Osteoblast (primary cell): ENCODE results near the gene PARD3B. TPM values are rescaled to one million over a fixed set of nuclear protein-coding genes. Genes with fewer than 3 reads are reported as not detected.

ENCODE experiments used
- DNase-seq: peaks from one replicate; pipeline ENCODE4 v3.0.0; 2011; ENCODE audit warnings: low spot score, mixed read lengths; ENCODE audit not compliant: insufficient read length; ENCODE audit errors: missing footprints
- H2AFZ ChIP-seq: 2 replicates; pipeline ENCODE4 v1.6.0; 2011; ENCODE audit warnings: mild to moderate bottlenecking, low read length
- H3K27ac ChIP-seq: 2 replicates; pipeline ENCODE4 v1.5.1; 2011; ENCODE audit warnings: mild to moderate bottlenecking, low read depth, low read length, moderate library complexity
- H3K27me3 ChIP-seq: 2 replicates; pipeline ENCODE4 v1.6.0; 2012; ENCODE audit warnings: mild to moderate bottlenecking, control low read depth, inconsistent platforms, low read length, moderate library complexity; ENCODE audit not compliant: insufficient read depth
- H3K36me3 ChIP-seq: 2 replicates; pipeline ENCODE4 v1.5.1; 2011; ENCODE audit warnings: mild to moderate bottlenecking, low read length, control low read depth, moderate library complexity; ENCODE audit not compliant: insufficient read depth
- H3K4me1 ChIP-seq: 2 replicates; pipeline ENCODE4 v1.5.1; 2011; ENCODE audit warnings: mild to moderate bottlenecking, low read length, control low read depth, moderate library complexity; ENCODE audit not compliant: insufficient read depth
- H3K4me2 ChIP-seq: 2 replicates; pipeline ENCODE4 v1.6.0; 2011; ENCODE audit warnings: mild to moderate bottlenecking, low read length; ENCODE audit not compliant: insufficient read depth
- H3K4me3 ChIP-seq: fragments of 200-600 bp; sonication (generic); 3 replicates; pipeline ENCODE4 v1.5.1; 2012; ENCODE audit warnings: mild to moderate bottlenecking, low read length, inconsistent platforms; ENCODE audit not compliant: insufficient read depth
- H3K79me2 ChIP-seq: 2 replicates; pipeline ENCODE4 v1.6.0; 2012; ENCODE audit warnings: mild to moderate bottlenecking, low read length, control low read depth, inconsistent platforms; ENCODE audit not compliant: insufficient read depth
- H3K9me3 ChIP-seq: 2 replicates; pipeline ENCODE4 v1.5.1; 2011; ENCODE audit warnings: low read depth, low read length, control low read depth
- H4K20me1 ChIP-seq: 2 replicates; pipeline ENCODE4 v1.6.0; 2012; ENCODE audit warnings: mild to moderate bottlenecking, low read length, control low read depth; ENCODE audit not compliant: insufficient read depth
- CTCF ChIP-seq: IDR thresholded peaks from 2 replicates; pipeline ENCODE4 v1.5.1; 2011; ENCODE audit warnings: mild to moderate bottlenecking, low read depth, low read length, moderate library complexity; ENCODE audit errors: extremely low read depth
- total RNA-seq: library from RNA; depleted of rRNA; stranded (reverse); fragments of >200 nt; gene quantifications from 2 replicates; pipeline ENCODE4 v1.2.3, GENCODE V29; 2012

Gene PARD3B
- total RNA-seq, 1 donor: 22.4 TPM

GRCh38 chr2:204743393-204743960 is 198.2 kb downstream of the PARD3B start:
- Histone ChIP-seq H3K4me3 (no peak overlapping the region), H3K36me3 (no peaks in the 10 kb centered on the region), H4K20me1 (no peaks in the 10 kb centered on the region), H3K27me3 (no peaks in the 10 kb centered on the region), H3K4me1 (peaks cover 19% of the 10 kb centered on the region), H2AFZ (no peak overlapping the region), H3K79me2 (no peaks in the 10 kb centered on the region), H3K27ac (no peak overlapping the region), H3K9me3 (no peaks in the 10 kb centered on the region), H3K4me2 (no peak overlapping the region)
- peak; percentile 74 for DNase-seq
- TF ChIP-seq CTCF: no peak

GRCh38 chr2:204744506-204744905 is 199.2 kb downstream of the PARD3B start:
- Histone ChIP-seq H3K4me2 (no peak overlapping the region), H3K4me1 (peaks cover 20% of the 10 kb centered on the region), H2AFZ (no peak overlapping the region), H3K36me3 (no peaks in the 10 kb centered on the region), H4K20me1 (no peaks in the 10 kb centered on the region), H3K9me3 (no peaks in the 10 kb centered on the region), H3K79me2 (no peaks in the 10 kb centered on the region), H3K4me3 (no peak overlapping the region), H3K27ac (no peak overlapping the region), H3K27me3 (no peaks in the 10 kb centered on the region)
- DNase-seq: no peak
- TF ChIP-seq CTCF: no peak

GRCh38 chr2:204748286-204748685 is 203.0 kb downstream of the PARD3B start:
- Histone ChIP-seq H3K27me3 (no peaks in the 10 kb centered on the region), H3K4me3 (no peak overlapping the region), H3K9me3 (no peaks in the 10 kb centered on the region), H3K4me1 (peaks cover 33% of the 10 kb centered on the region), H2AFZ (no peak overlapping the region), H4K20me1 (no peaks in the 10 kb centered on the region), H3K79me2 (no peaks in the 10 kb centered on the region), H3K4me2 (no peak overlapping the region), H3K36me3 (no peaks in the 10 kb centered on the region), H3K27ac (no peak overlapping the region)
- DNase-seq: peak; percentile 36
- no peak for TF ChIP-seq CTCF

GRCh38 chr2:204749319-204749718 is 204.0 kb downstream of the PARD3B start:
- H3K27ac ChIP-seq: no peak overlapping the region
- H3K79me2 ChIP-seq: no peaks in the 10 kb centered on the region
- H3K4me3 ChIP-seq: no peak overlapping the region
- DNase-seq: peak; percentile 34
- no peaks in the 10 kb centered on the region for H4K20me1 ChIP-seq
- H3K9me3 ChIP-seq: no peaks in the 10 kb centered on the region
- H3K27me3 ChIP-seq: no peaks in the 10 kb centered on the region
- TF ChIP-seq CTCF: no peak
- peak overlapping the region; percentile 54 for H3K4me2 ChIP-seq
- peaks cover 27% of the 10 kb centered on the region for H3K4me1 ChIP-seq
- no peaks in the 10 kb centered on the region for H3K36me3 ChIP-seq
- H2AFZ ChIP-seq: no peak overlapping the region
